A549 treated with Mapracorat at 1 μM for 4 hours (cell line): ENCODE data around the gene OCIAD2. TPM values are rescaled to one million over a fixed set of nuclear protein-coding genes. Genes with fewer than 3 reads are reported as not detected.

Experiments used
- total RNA-seq: library from RNA; stranded (reverse); fragments of 200-300 nt; extraction: Qiagen RNA extraction; gene quantifications from 5 replicates; pipeline ENCODE4 v1.2.3, GENCODE V29; 2022

The OCIAD2 gene
- total RNA-seq, result 96.0 to 151 TPM (median 106 TPM) in 5 replicates

GRCh38 chr4:48906206-48907173 lies at the start of gene OCIAD2:
OCIAD2 (minus strand) TSS chr4:48906774; CDS start chr4:48904549, 2,225 bp downstream.

Other genes with a start within 250 kb of the OCIAD2 start
- 8.0 to 12.0 TPM (median 9.0 TPM) in 5 replicates for gene FRYL, start 126.5 kb downstream of the OCIAD2 start, total RNA-seq
- 124 to 184 TPM (median 133 TPM) in 5 replicates for gene OCIAD1, start 75.7 kb downstream of the OCIAD2 start, total RNA-seq
- not detected in 5 replicates for gene CWH43, start 79.5 kb upstream of the OCIAD2 start, total RNA-seq